HG02571 (cell line): ENCODE results near the gene P3H2.
A peak's percentile ranks its signal among the peaks of the same experiment; 100 is the strongest.
"Not testable (repeated sequence)": the region's sequence is repeated elsewhere in the genome, so short reads cannot be mapped to it uniquely, and the experiment has no call there.

Experiments used
- ATAC-seq: cut with Tn5 transposase; IDR thresholded peaks from one replicate; pipeline ENCODE4 v1.9.1; 2021; ENCODE audit warnings: mild to moderate bottlenecking, moderate library complexity; ENCODE audit not compliant: unreplicated experiment

P3H2 gene

GRCh38 chr3:190120269-190121060 is at the start of gene P3H2:
Gene P3H2 (minus strand): TSS chr3:190120897. CDS start chr3:190120731, 166 bp downstream.
- ATAC-seq = peak; percentile 89

- peak; percentile 67 for ATAC-seq
Measured at GRCh38 chr3:190169877-190170276, 49.2 kb upstream of the P3H2 start.

GRCh38 chr3:190169243-190169642 is 48.5 kb upstream of the P3H2 start:
- peak; percentile 43 for ATAC-seq

GRCh38 chr3:190167936-190168680 is 47.4 kb upstream of the P3H2 start:
- ATAC-seq = no peak

GRCh38 chr3:190166948-190167347 is 46.3 kb upstream of the P3H2 start:
- ATAC-seq = no peak

GRCh38 chr3:190165253-190165652 is 44.6 kb upstream of the P3H2 start:
- ATAC-seq = no peak

- ATAC-seq = not testable (repeated sequence)
Measured at GRCh38 chr3:190162013-190162412, 41.3 kb upstream of the P3H2 start.

- ATAC-seq = no peak
Measured at GRCh38 chr3:190159902-190160435, 39.3 kb upstream of the P3H2 start.

GRCh38 chr3:190158261-190158660 is 37.6 kb upstream of the P3H2 start:
- no peak for ATAC-seq

- no peak for ATAC-seq
Measured at GRCh38 chr3:190155752-190156151, 35.1 kb upstream of the P3H2 start.

- no peak for ATAC-seq
Measured at GRCh38 chr3:190150681-190151080, 30.0 kb upstream of the P3H2 start.

- ATAC-seq = not testable (repeated sequence)
Measured at GRCh38 chr3:190149830-190150619, 29.3 kb upstream of the P3H2 start.

- not testable (repeated sequence) for ATAC-seq
Measured at GRCh38 chr3:190144793-190145192, 24.1 kb upstream of the P3H2 start.

- ATAC-seq = no peak
Measured at GRCh38 chr3:190142041-190142440, 21.3 kb upstream of the P3H2 start.

GRCh38 chr3:190139365-190139764 is 18.7 kb upstream of the P3H2 start:
- ATAC-seq = no peak

GRCh38 chr3:190132371-190132770 is 11.7 kb upstream of the P3H2 start:
- ATAC-seq = no peak

- no peak for ATAC-seq
Measured at GRCh38 chr3:190131329-190131728, 10.6 kb upstream of the P3H2 start.

GRCh38 chr3:190130696-190131095 is 10.0 kb upstream of the P3H2 start:
- ATAC-seq = no peak

GRCh38 chr3:190130037-190130436 is 9.3 kb upstream of the P3H2 start:
- no peak for ATAC-seq

GRCh38 chr3:190127797-190128196 is 7.1 kb upstream of the P3H2 start:
- ATAC-seq = no peak

GRCh38 chr3:190127195-190127594 is 6.5 kb upstream of the P3H2 start:
- no peak for ATAC-seq
